NCI-H1417 (cell line): ENCODE measurements around the gene ATP10B.

Experiments used
- DNase-seq, 3 experiments: peaks; one replicate each; lab custom pipeline; 2025; lab: John Stamatoyannopoulos, UW

The ATP10B gene

DNA sequence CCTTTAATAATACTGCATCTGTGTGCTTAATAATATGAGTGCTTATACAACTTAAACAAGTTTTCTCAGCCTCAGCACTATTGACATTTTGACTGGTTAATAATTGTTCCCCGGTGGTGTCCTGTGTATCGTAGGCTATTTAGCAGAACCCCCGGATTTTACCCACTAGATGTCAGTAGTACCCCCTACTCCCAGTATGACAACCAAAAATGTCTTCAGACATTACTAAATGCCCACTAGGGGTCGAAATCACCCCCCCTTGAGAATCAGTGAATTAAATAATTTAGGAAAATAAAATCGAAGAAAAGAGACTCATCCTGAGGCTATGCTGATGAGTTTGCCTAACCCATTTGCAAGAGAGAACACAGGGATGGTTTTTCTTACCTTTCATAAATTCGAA, 166.3 kb downstream of the ATP10B start:
- peak in 1 of 3 experiments; percentile 3 for DNase-seq

DNA sequence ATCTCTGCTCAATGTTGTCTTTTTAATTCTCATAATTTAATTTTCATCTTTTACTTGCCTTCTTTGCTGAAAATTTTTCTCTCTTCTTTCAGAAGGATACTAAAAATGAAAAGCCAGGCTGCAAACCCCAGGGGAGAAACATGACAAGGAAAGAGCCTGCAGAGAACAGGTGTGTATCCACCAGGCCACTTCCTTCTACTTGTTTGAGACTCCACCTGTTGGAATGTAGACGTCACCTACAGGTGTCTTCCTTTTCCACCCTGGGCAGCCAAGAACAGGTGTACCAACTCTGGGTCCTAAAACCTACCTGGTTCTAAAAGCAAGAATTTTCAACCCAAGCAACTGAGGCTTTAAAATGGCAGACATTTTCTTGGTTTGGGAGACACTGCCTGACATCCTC, 166.8 kb downstream of the ATP10B start:
- peak in 2 of 3 experiments; percentile 2 to 62 for DNase-seq

DNA sequence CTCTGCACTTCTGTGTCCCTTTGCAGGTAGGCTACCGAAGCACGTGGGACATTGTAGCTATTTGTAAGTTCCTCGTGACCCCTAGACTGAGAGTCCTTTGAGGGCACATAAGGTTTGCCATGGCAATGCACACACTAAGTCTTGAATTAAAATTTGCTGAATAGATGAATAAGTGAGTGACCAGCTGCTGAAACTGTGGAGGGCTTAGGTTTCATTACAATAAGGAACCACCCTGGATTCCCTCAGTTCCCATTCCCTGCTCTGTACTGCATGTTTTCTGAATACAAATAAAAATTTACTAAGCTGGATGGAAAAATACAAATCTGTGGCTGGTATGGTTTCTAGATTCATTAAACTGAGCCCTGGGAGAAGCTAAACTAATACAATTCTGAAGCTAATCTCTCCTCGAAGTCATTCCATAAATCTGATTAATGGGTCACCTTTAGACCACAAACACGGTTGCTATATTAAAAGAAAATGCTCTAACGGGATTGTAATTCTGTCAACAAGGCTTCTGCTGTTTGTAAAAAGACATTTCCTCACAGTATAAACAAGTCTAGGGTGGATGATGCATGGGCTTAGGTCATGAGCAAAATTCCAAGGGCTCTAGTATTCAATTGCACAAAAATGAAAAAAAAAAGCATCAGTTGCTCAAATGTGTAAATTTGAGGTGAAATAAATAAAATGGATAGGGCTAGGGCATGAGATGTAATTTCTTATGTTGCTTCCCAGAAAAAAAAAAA, 172.3 kb downstream of the ATP10B start:
- peak in 2 of 3 experiments; percentile 5 to 15 for DNase-seq

DNA sequence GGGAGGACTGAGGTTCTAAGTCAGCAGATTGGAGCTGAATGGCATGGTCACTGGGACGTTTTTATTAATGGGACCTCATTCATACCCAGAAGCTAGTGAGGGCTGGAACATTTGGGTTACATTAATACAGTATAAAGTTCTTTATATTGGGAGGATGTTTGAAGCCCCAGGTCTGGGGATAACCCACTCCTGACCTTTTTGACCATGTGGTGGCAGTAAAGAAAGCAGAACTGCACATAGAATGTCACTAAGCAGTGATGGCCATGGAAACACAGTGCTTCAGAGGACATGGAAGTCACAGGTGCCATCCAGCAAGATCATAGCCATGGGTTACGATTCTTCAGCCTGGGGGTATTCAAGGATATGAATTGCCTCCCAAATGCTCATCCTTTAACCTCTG, 176.0 kb downstream of the ATP10B start:
- peak in 1 of 3 experiments; percentile 25 for DNase-seq

DNA sequence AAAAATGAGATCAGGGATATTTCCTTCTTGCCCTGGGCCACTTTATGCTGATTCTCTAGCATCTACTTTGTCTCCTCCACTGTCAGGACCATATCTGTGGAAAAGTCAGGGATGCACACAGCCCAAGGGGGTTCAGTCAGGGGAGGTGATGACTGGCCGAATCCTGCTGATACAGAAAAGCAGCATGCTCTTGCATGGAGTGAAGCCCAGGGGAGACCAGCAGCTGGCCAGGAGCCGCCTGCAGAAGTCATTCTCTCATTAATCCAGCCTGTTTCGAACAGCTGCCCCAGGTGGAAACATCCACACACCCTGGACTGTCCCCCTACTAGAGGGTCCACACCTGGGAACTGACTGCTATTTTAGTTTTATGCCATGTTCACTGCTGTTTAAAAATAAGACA, 177.1 kb downstream of the ATP10B start:
- DNase-seq: peak in 2 of 3 experiments; percentile 34 to 75

DNA sequence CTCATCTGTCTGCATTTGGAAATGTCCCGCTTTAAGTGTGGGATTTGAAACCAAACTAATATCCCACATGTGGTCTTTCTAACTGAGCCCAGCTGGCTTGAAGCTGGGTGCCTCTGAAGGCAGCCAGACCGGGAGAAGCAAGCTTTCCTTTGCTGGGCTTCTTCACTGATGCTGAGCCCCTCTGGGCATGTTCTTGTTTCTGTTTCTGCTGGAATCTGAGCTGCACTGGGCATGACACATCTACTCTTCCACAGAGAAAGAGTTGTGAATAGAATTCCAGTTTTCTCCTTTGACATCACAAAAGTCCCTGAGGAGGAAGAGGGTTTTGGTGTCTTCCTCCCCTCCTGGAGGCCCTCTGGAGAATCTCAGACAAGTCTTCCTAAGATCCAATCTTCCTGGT, 179.5 kb downstream of the ATP10B start:
- no peak for DNase-seq

DNA sequence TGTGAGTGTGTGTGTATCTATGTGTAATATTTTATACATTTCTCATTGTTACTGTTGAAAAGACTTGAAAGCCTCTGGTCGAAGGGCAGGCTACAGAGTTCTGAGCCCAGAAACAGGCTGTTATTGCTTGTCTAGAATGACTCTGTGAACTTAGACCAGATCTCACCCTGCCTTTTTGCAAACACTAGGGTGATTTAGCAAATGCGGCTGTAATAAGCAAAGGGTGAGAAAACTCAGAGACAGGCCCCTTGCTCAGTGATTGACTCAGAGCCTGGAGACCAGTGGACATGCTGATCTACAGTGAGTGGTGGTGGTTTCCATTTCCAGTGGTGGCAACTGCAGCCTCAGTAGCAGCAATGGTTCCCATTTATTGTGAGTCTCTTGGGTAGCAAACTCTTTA, 183.7 kb downstream of the ATP10B start:
- DNase-seq: no peak

DNA sequence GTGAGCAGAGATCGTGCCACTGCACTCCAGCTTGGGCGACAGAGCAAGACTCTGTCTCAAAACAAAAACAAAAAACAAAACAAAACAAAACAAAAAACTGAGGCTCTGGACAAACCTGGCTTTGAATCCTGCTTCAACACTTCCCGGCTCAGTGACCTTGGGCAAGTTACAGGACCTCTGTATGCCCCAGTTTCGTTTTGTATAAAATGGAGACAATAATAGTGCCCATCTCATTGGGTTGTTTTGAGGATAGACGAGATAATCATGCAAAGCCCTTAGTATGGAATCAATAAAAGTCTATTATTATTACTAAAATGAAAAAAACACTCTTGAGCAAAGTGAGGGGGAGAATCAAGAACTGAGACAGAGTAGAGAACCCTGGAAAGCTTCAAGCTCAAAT, 184.9 kb downstream of the ATP10B start:
- DNase-seq: no peak

DNA sequence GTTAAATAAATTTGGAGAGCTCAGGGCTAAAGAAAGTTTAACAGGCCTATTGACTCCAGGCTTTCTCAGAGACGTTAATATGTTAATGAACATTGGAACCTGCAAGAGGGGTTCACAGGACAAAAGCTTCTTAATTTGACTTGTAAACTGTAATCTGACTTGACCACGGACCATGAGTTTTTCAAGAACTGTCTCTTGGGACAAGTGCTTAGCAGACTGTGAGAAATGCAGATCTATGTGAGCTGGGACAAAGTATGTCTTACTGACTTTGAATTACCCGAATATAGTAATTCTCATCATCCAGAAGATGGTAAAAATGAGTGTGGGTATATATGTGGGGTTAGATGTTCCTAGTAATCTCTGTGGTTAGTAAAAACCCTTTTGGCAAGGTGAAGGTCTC, 186.6 kb downstream of the ATP10B start:
- peak in 1 of 3 experiments; percentile 19 for DNase-seq

DNA sequence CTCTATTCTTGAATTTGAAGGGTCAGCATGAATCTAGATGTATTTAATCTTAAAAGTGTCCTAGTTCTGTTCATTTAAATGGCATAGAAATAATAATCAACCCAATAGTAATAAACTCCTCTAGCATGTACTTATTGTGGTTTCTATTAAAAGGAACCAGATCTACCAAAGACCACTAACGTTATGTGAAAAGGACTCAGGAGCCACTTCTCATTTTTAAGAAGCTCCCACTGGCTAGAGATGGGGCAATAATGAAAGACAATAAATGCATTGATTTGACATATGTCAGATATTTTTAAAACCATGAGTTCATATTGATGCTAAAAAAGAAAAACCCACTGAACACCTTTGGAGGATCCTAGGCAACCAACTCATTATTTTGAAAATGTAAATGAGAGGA, 191.9 kb downstream of the ATP10B start:
- no peak for DNase-seq

DNA sequence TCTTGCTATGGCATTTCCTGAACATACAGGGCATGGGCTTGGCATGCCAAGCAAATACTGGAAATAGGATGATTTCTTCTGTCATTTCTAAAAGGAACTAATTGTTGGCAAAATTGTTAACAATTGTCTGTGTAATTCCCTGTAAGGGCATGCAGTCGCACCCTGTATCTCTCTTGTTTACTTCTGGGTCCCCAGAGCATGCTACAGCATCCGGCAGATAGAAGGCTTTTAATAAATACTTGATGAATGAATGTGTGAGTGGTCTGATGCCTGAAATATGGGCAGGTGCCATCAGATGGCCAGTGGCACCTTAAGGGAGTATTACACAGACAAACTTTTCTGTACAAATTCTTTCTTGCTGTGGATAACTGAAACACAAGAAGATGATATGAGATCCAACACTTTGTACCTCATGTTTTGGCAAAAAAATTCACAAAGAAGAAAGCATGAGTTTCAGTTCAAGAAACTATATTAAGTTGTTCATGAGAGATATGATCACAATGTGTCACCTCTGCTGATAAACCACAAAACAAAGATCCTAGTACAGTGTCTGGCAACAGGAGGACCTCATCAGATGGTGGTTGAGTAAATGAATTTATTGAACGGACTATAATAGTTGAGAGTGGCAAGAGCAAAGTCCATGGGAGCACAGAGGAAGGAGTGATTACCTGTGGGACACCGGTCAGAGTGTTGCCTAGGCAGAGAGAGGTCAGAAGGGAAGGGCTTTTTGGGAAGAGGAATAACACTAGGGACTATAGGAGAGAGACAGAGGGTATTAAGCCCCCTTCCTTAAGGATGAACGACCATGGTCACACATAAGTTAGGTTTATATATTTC, 194.2 kb downstream of the ATP10B start:
- DNase-seq: no peak

DNA sequence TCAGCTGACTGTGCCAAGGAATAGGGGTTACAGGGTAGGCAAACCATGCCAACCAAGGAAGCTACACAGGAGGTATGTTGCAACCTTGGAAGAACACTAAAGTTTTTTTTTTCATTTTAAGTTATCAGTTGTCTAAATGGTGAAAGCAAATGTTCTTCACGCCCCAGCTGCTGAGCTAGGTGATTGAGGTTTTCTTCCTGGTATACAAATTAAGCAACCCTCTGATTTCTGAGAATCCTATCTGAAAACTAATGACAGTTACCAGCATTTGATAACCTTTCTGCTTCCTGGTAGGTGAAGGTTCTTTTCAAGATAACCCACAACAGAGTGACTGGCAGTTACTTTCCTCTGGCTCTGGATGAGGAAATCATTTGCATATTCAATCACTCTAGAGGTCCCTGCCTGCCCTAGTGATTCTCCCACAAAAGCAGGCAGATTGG, 194.9 kb downstream of the ATP10B start:
- DNase-seq: no peak

DNA sequence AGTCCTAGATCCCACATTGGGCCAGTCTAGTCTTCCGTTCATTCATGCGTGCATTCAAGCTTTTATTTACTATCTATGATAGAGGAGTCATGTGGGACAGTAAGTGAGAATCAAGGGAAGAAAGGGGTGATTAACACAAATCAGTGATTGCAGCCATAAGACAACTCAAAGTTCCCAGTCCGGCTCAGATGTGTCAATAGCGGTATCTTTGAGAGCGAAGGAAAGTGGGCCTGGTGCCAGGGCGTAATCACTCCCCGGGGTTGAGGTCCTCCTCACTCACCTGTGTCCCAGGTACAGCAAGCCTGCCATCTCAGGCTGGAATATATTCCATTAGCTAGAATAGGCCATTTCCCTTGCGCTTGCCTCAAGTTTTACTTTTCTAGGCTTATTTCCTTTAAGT, 196.3 kb downstream of the ATP10B start:
- peak in 1 of 3 experiments; percentile 19 for DNase-seq

DNA sequence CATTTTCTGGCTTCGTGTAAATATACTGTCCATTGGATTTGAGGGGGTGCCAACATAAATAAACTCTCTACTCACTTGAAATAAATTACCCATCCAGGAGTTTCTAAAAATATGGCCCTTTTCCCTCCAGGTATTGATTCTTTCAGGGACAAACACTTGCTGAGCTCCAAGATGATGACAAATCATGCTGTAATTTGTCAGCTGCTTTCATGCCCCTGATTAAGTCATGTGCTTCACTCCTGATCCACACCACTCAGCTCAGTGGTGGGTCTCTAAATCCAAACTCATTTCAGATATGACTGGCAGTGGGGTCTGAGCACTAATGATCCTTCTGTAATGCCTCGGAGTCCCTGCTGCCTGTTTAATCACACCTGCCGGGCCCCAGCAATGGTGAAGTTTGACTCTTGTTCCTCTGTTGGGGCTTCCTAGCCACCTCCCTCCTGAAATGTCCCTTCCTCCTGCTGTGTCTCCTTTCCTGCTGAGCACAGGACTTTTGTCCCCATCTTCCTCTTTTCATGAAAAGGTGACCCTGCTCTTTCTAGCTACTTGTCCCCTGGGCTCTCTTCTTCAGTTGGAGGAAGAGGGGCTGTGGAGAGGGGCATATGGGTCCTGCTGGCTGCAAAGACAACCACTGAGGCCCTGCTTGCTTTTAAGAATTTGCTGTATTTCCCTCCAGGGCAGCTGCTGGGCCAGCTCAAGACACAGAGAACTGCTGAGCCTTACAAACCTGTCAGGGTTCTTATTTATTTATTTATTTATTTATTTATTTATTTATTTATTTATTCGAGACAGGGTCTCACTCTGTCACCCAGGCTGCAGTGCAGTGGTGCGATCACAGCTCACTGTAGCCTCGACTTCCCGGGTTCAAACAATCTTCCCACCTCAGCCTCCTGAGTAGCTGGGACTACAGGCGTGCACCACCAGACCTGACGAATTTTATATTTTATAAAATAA, 200.0 kb downstream of the ATP10B start:
- DNase-seq: peak; percentile 65 to 93 (median 88)

DNA sequence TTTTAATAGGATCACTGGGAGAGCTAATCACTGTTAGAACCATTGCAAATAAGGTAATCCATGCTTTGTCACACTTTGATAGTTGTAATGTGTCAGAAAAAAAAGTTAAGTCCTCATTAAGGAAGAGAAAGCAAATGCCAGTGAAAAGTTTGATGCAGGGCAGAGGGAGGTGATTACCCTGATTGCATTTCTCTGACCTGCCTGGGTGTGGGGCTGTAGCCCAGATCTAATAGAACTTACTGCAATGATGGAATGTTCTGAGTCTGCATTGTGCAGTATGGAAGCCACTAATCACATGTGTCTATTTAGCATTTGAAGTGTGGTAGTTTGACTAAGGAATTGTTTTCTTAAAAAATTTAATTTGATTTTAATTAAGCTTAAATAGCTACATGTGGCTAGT, 202.7 kb downstream of the ATP10B start:
- DNase-seq: peak in 1 of 3 experiments; percentile 9

DNA sequence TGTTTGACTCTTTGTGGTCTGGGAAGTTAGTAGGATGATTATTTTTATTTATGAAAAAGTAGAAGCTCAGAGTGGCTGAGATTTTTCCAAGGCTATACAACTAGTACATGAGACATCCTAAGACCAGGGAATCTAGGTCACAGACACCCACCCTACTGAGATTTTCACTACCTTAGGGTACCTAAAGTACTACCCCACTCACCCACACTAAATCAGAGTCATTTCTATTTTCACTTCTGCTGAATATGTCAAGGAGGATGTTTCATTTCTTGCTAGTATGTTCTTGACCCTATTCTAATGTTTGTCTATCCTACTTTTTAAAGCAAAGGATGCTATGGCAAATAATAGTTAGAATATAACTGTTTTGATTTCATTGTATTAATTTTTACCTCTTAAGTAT, 206.0 kb downstream of the ATP10B start:
- DNase-seq: no peak

DNA sequence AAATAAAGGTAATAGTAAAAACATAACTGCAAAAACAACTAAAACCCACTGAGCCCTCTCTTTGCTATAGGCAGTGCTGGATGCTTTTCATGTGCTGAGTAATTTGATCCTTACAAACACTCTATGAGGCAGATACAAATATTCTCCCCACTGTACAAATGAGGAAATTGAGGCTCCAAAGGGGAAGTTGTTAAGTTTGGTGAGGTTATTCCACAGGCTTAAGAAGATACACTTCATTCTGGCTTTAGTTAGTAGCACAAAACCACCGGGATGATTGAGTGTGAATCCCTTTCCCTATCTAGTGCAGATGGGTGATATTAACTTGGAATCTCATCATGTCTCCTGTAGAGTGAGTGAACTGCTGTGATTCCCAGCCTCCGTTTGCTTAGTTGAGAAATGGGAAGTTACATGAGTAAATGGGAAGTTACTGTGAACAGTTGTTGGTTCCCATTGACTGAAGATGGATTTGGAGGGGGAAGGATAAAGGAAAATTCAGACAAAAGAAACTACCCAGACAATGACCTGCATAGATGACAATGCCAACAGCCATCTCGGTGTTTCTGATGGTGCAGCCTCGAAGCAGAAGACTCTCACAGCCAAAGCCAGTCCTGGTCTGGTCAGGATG, 208.3 kb downstream of the ATP10B start:
- DNase-seq: no peak

DNA sequence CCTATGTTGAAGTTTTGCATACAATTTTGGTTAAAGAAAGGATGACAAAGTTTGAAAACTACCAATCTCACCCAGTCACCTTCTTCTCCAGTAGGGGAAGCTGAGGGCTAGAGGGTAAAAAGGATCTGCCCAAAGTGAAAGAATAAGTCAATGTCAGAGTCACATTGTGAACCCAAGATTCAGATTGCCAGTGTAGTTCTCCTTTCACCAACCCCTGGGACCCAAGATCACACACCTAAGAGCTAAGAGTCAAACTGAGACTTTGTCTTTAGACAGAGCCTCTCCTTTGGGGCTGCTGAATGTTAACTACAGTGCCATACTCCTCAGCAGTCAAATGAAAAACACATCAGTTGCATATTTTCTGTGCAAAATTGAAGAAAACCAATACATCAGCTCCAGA, 210.6 kb downstream of the ATP10B start:
- DNase-seq: no peak

DNA sequence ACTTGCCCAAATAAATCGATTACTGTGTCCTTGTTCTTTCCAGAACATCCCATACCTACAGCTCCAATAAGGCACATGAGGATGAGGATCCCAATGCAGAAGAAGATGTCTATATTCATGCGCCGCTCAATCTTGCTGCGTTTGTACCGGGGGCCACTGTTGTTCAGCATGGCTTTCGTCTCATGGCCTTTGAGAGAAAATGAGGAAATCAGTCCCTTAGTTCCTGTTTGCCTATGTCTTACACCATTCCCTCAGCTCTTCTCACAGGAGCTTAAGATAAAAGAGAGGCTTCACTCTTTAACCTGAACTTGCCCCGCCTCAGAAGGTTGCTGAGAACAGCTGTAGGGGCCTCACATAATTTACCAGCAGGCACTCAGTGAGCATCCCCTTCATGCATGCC, 211.6 kb downstream of the ATP10B start:
- DNase-seq: no peak

DNA sequence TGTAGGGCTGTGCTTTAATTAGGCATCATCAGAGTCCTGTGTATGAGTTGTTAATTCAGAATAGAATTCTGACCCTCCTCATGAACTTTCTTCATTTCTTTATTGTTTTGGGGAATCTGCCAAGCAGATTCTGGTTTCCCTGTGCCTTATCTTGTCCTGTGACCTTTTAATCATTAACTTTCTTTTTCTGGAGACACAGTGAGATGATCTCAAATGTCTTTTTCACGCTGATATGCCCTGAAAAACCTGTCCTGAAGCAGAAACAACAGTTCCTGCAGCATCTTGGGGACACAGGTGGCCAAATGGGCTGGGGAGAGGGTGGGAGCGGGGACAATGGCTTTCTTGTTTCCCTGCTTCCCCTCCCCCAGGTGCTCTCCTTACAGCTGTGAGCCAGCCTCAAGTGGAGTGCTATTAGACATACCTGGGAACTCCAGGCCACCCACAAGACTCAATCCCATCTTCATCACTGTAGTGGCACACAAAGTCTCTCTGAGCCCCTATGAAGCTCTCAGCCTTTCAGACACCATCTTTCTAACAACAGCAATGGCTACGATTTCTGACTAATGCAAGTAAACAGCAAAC, 213.8 kb downstream of the ATP10B start:
- DNase-seq: no peak
